SK-N-SH (cell line): ENCODE results near the gene NTM. TPM values are rescaled to one million over a fixed set of nuclear protein-coding genes. Genes with fewer than 3 reads are reported as not detected.

ENCODE experiments used
- CTCF ChIA-PET: fragments of 300-600, 350-600 bp; formaldehyde crosslinking; extraction: SDS; loops from one replicate; lab custom pipeline; 2021; lab: Yijun Ruan, JAX
- POLR2A ChIA-PET: fragments of 350-600 bp; sonication (Branson Sonifier 250); formaldehyde crosslinking; extraction: SDS; loops from one replicate; lab custom pipeline; 2020; ENCODE audit warnings: antibody characterized with exemption, inconsistent platforms; lab: Yijun Ruan, JAX
- DNase-seq: peaks from one replicate; pipeline ENCODE4 v3.0.0; 2012
- H2AFZ ChIP-seq: fragments of 200-600 bp; sonication (generic); 2 replicates; pipeline ENCODE4 v1.8.1; 2016; ENCODE audit warnings: antibody characterized with exemption, mild to moderate bottlenecking, low read depth
- H3F3A ChIP-seq: fragments of 200-600 bp; sonication (generic); replicated peaks from 2 replicates; pipeline ENCODE3; 2016; ENCODE audit warnings: antibody characterized with exemption, mild to moderate bottlenecking; ENCODE audit not compliant: insufficient read depth
- H3K27ac ChIP-seq, 2 experiments: fragments of 200-500 bp in 1 of 2; fragments of 200-600 bp in 1 of 2; sonication (Bioruptor generic) in 1 of 2; sonication (generic), shearing (Covaris generic) in 1 of 2; 2 replicates each; pipeline versions ENCODE4 v1.5.1 to v1.6.1; 2014 to 2016; ENCODE audit warnings: low read depth in 2 of 2, inconsistent platforms in 1 of 2, low read length in 1 of 2, mild to moderate bottlenecking in 1 of 2, mixed read lengths in 1 of 2
- H3K27me3 ChIP-seq: fragments of 200-600 bp; sonication (generic), shearing (Covaris generic); 2 replicates; pipeline ENCODE4 v1.6.1; 2016; ENCODE audit warnings: mixed run types; ENCODE audit not compliant: insufficient read depth
- H3K36me3 ChIP-seq, 2 experiments: fragments of 200-500 bp in 1 of 2; fragments of 200-600 bp in 1 of 2; sonication (Bioruptor generic) in 1 of 2; sonication (generic) in 1 of 2; replicated peaks in 1 of 2; 2 replicates each; pipeline versions ENCODE3 to v1.5.1; 2014 to 2016; ENCODE audit warnings: low read length in 1 of 2, mild to moderate bottlenecking in 1 of 2; ENCODE audit not compliant: insufficient read depth in 2 of 2, control insufficient read depth in 1 of 2
- H3K4me1 ChIP-seq, 2 experiments: fragments of 200-500 bp in 1 of 2; fragments of 200-600 bp in 1 of 2; sonication (Bioruptor generic) in 1 of 2; sonication (generic), shearing (Covaris generic) in 1 of 2; 2 replicates each; pipeline versions ENCODE4 v1.5.1 to v1.6.1; 2014 to 2016; ENCODE audit warnings: low read depth in 1 of 2, low read length in 1 of 2, mixed run types in 1 of 2; ENCODE audit not compliant: insufficient read depth in 2 of 2, control insufficient read depth in 1 of 2
- H3K4me2 ChIP-seq: fragments of 200-600 bp; sonication (generic), shearing (Covaris generic); 2 replicates; pipeline ENCODE4 v1.6.1; 2017; ENCODE audit warnings: mixed run types
- H3K4me3 ChIP-seq, 2 experiments: fragments of 200-500 bp in 1 of 2; fragments of 200-600 bp in 1 of 2; sonication (Bioruptor generic) in 1 of 2; sonication (generic), shearing (Covaris generic) in 1 of 2; 2 replicates each; pipeline versions ENCODE4 v1.5.1 to v1.8.1; 2014 to 2016; ENCODE audit warnings: low read depth in 2 of 2, inconsistent platforms in 1 of 2, low read length in 1 of 2, mild to moderate bottlenecking in 1 of 2, mixed read lengths in 1 of 2, moderate library complexity in 1 of 2
- H3K79me2 ChIP-seq: fragments of 200-600 bp; sonication (generic); 2 replicates; pipeline ENCODE4 v1.8.1; 2017; ENCODE audit warnings: mild to moderate bottlenecking; ENCODE audit not compliant: insufficient read depth
- H3K9ac ChIP-seq: fragments of 200-600 bp; sonication (generic); 2 replicates; pipeline ENCODE4 v1.6.1; 2017; ENCODE audit warnings: mixed run types
- H3K9me2 ChIP-seq: fragments of 200-600 bp; sonication (generic); 2 replicates; pipeline ENCODE4 v1.6.1; 2017; ENCODE audit warnings: mixed run types
- H3K9me3 ChIP-seq: fragments of 200-600 bp; sonication (generic); 2 replicates; pipeline ENCODE4 v1.6.1; 2017; ENCODE audit warnings: mixed run types, mild to moderate bottlenecking, moderate library complexity
- H4K20me1 ChIP-seq: fragments of 200-600 bp; sonication (generic); 2 replicates; pipeline ENCODE4 v1.6.1; 2017; ENCODE audit warnings: mild to moderate bottlenecking, mixed run types; ENCODE audit not compliant: insufficient read depth
- CTCF ChIP-seq: fragments of 200-600 bp; sonication (generic); IDR thresholded peaks from 2 replicates; pipeline ENCODE4 v1.6.1; 2017; ENCODE audit warnings: antibody characterized with exemption, mild to moderate bottlenecking, moderate library complexity
- EP300 ChIP-seq, 2 experiments: IDR thresholded peaks; 2 replicates each; pipeline versions ENCODE4 v1.4.0 to v1.6.1; 2012; ENCODE audit warnings: borderline replicate concordance in 1 of 2, low read depth in 1 of 2, low read length in 1 of 2
- FOXM1 ChIP-seq: IDR thresholded peaks from 2 replicates; pipeline ENCODE4 v1.4.0; 2012; ENCODE audit warnings: low read depth, mild to moderate bottlenecking
- GABPA ChIP-seq: IDR thresholded peaks from 2 replicates; pipeline ENCODE4 v1.4.0; 2012; ENCODE audit warnings: low read depth, mild to moderate bottlenecking
- JUND ChIP-seq: IDR thresholded peaks from 2 replicates; pipeline ENCODE4 v1.4.0; 2012
- NRF1 ChIP-seq: IDR thresholded peaks from 2 replicates; pipeline ENCODE4 v1.6.1; 2012; ENCODE audit warnings: low read depth, mild to moderate bottlenecking, low read length
- PBX3 ChIP-seq: IDR thresholded peaks from 2 replicates; pipeline ENCODE4; 2012
- POLR2AphosphoS5 ChIP-seq: IDR thresholded peaks from 2 replicates; pipeline ENCODE4 v1.6.1; 2012; ENCODE audit warnings: low read depth, low read length
- RCOR1 ChIP-seq: fragments of 150-350 bp; IDR thresholded peaks from 2 replicates; pipeline ENCODE4 v1.6.1; 2017; ENCODE audit warnings: antibody characterized with exemption, low read length
- REST ChIP-seq: IDR thresholded peaks from 2 replicates; pipeline ENCODE4 v1.6.1; 2012; ENCODE audit warnings: mild to moderate bottlenecking, low read depth, low read length, moderate library complexity
- TAF1 ChIP-seq: IDR thresholded peaks from 2 replicates; pipeline ENCODE4 v1.6.1; 2012; ENCODE audit warnings: low read depth, mild to moderate bottlenecking, low read length, moderate library complexity, borderline replicate concordance
- TCF12 ChIP-seq: IDR thresholded peaks from 2 replicates; pipeline ENCODE4 v1.4.0; 2012
- TEAD4 ChIP-seq: IDR thresholded peaks from 2 replicates; pipeline ENCODE4 v1.4.0; 2012; ENCODE audit warnings: mild to moderate bottlenecking, borderline replicate concordance; ENCODE audit not compliant: insufficient read depth
- USF2 ChIP-seq: fragments of 150-350 bp; IDR thresholded peaks from 2 replicates; pipeline ENCODE4 v1.6.1; 2017; ENCODE audit warnings: antibody characterized with exemption, low read length, low read depth, borderline replicate concordance
- YY1 ChIP-seq: IDR thresholded peaks from 2 replicates; pipeline ENCODE4 v1.4.0; 2012; ENCODE audit warnings: low read depth, mild to moderate bottlenecking
- ZBTB33 ChIP-seq: IDR thresholded peaks from 2 replicates; pipeline ENCODE4 v1.4.0; 2012; ENCODE audit warnings: low read depth, borderline replicate concordance
- WGBS: methylation state at CpG from one replicate; pipeline ENCODE4 v1.1.6; 2017; ENCODE audit warnings: low lambda C conversion rate; 5-methylcytosine and 5-hydroxymethylcytosine counted together
- polyA plus RNA-seq, 3 experiments: library from polyadenylated mRNA; depleted of rRNA; stranded (reverse); fragments of >200 nt; gene quantifications; 2 replicates each; pipeline ENCODE4 v1.2.3, GENCODE V29; 2012

Gene NTM
- polyA plus RNA-seq, 1 of the 3 experiments (the other 2 are of a cell fraction), result 20.0 TPM

- TF ChIP-seq RCOR1 (no peak), PBX3 (no peak), TEAD4 (no peak)
Observed at GRCh38 chr11:132008872-132009271, 638.5 kb downstream of the NTM start (continued).

GRCh38 chr11:132020001-132020400 is 649.6 kb downstream of the NTM start:
- Histone ChIP-seq H3K9me3 (no peaks in the 10 kb centered on the region; the same call in 1 of the 2 replicates), H3K9me2 (no peaks in the 10 kb centered on the region), H3K4me2 (no peak overlapping the region), H3K9ac (no peak overlapping the region), H3K79me2 (0 out of 2 replicates have a peak, but pooled peaks cover 6% of the 10 kb centered on the region), H2AFZ (no peak overlapping the region), H3K4me3 (no peak overlapping the region), H3K4me1 (peaks cover 6 to 17% of the 10 kb centered on the region in 2 experiments), H3K27ac (no peak overlapping the region), H4K20me1 (no peaks in the 10 kb centered on the region), H3K27me3 (no peaks in the 10 kb centered on the region), H3F3A (peaks cover 9% of the 10 kb centered on the region), H3K36me3 (no peaks in the 10 kb centered on the region)
- WGBS, result 93% methylated on average over 1 of the region's 1 CpG
- POLR2A ChIA-PET, result no interaction called here
- TF ChIP-seq REST, result no peak
- TF ChIP-seq GABPA, result no peak
- no peak for TF ChIP-seq RCOR1
- no peak for TF ChIP-seq PBX3
- TF ChIP-seq TCF12, result no peak
- no peak for TF ChIP-seq FOXM1
- TF ChIP-seq USF2, result no peak
- no peak for TF ChIP-seq JUND
- no peak for TF ChIP-seq TEAD4
- TF ChIP-seq POLR2AphosphoS5, result no peak
- no peak for TF ChIP-seq NRF1
- TF ChIP-seq ZBTB33, result no peak
- no peak for TF ChIP-seq CTCF
- no peak for TF ChIP-seq EP300 (IDR thresholded peaks at IDR 0.05; ENCODE audit: borderline replicate concordance in 1 of 2, low read depth in 1 of 2, low read length in 1 of 2)
- TF ChIP-seq TAF1, result no peak
- no peak for TF ChIP-seq YY1
- no peak for DNase-seq
- CTCF ChIA-PET, result interaction anchor here (1.5 kb wide), 1 partner anchor 8 kb away, joined by 8 read pairs; no protein-coding TSS in a partner anchor
